Measurements from ENCODE around the gene COX5B.
A peak's percentile ranks its signal among the peaks of the same experiment; 100 is the strongest.
"Not testable (repeated sequence)": the region's sequence is repeated elsewhere in the genome, so short reads cannot be mapped to it uniquely, and the experiment has no call there.

The COX5B gene

GRCh38 chr2:97673182-97673914, 27.5 kb downstream of the COX5B start:
- no peak for DNase-seq

GRCh38 chr2:97673915-97674283, 28.0 kb downstream of the COX5B start:
- no peak for DNase-seq

- DNase-seq = no peak
Measured at GRCh38 chr2:97675430-97676113, 29.7 kb downstream of the COX5B start.

GRCh38 chr2:97676620-97677019, 30.8 kb downstream of the COX5B start:
- DNase-seq = no peak

- no peak for DNase-seq
Measured at GRCh38 chr2:97677480-97677879, 31.6 kb downstream of the COX5B start.

GRCh38 chr2:97678298-97678697, 32.4 kb downstream of the COX5B start:
- no peak for DNase-seq

GRCh38 chr2:97687235-97687634, 41.4 kb downstream of the COX5B start:
- not testable (repeated sequence) for DNase-seq

- DNase-seq = no peak
Measured at GRCh38 chr2:97688062-97688827, 42.4 kb downstream of the COX5B start.

GRCh38 chr2:97691166-97691565, 45.3 kb downstream of the COX5B start:
- DNase-seq = no peak

GRCh38 chr2:97693476-97693875, 47.6 kb downstream of the COX5B start:
- no peak for DNase-seq

- DNase-seq = no peak
Measured at GRCh38 chr2:97695744-97696143, 49.9 kb downstream of the COX5B start.

- DNase-seq = peak; percentile 96
Measured at GRCh38 chr2:97697252-97698235, 51.7 kb downstream of the COX5B start.

Data from T-helper 9 cell (primary cell).